Heart left ventricle (tissue), 16 donors: ENCODE results near the gene SPATA3. TPM values are rescaled to one million over a fixed set of nuclear protein-coding genes. Genes with fewer than 3 reads are reported as not detected.

ENCODE experiments used
- ATAC-seq, 4 donors: fragments of 200-7000 bp; cut with Tn5 transposase; one replicate each; pipeline ENCODE4 v1.9.1; 2020 to 2022; ENCODE audit warnings: moderate library complexity in 4 of 4, mild to moderate bottlenecking in 3 of 4, moderate number of reproducible peaks in 1 of 4
- DNase-seq, 5 donors: peaks; one replicate each; pipeline ENCODE4 v3.0.0-alpha.2; 2020
- H3K27ac ChIP-seq, 12 donors: fragments of 200-600 bp; sonication (generic) in 4 of 12; one replicate each; pipeline versions ENCODE4 v1.5.0 to v1.8.0; 2016 to 2022; ENCODE audit warnings: mild to moderate bottlenecking in 2 of 12
- H3K27me3 ChIP-seq, 9 donors: fragments of 200-600 bp; sonication (generic) in 2 of 9; one replicate each; pipeline versions ENCODE4 v1.5.1 to v1.8.0; 2016 to 2022; ENCODE audit warnings: mild to moderate bottlenecking in 3 of 9
- H3K36me3 ChIP-seq, 9 donors: fragments of 200-600 bp; sonication (generic) in 2 of 9; one replicate each; pipeline versions ENCODE4 v1.5.0 to v1.8.0; 2018 to 2022; ENCODE audit warnings: mild to moderate bottlenecking in 2 of 9
- H3K4me1 ChIP-seq, 12 donors: fragments of 200-600 bp; sonication (generic) in 4 of 12; one replicate each; pipeline versions ENCODE4 v1.5.0 to v1.8.0; 2016 to 2022; ENCODE audit warnings: mild to moderate bottlenecking in 3 of 12
- H3K4me3 ChIP-seq, 12 donors: fragments of 200-600 bp; sonication (generic) in 4 of 12; one replicate each; pipeline versions ENCODE4 v1.5.0 to v1.8.0; 2017 to 2022; ENCODE audit warnings: mild to moderate bottlenecking in 9 of 12, moderate library complexity in 4 of 12
- H3K9me3 ChIP-seq, 12 donors: fragments of 200-600 bp; sonication (generic) in 4 of 12; one replicate each; pipeline versions ENCODE4 v1.5.0 to v1.8.0; 2016 to 2022; ENCODE audit warnings: mild to moderate bottlenecking in 1 of 12
- CTCF ChIP-seq, 12 donors: fragments of 200-600 bp; sonication (generic) in 4 of 12; IDR thresholded peaks; one replicate each; pipeline versions ENCODE4 v1.5.0 to v1.8.0; 2018 to 2022; ENCODE audit warnings: antibody characterized with exemption in 12 of 12, mild to moderate bottlenecking in 5 of 12
- POLR2A ChIP-seq, 2 donors: fragments of 450-650 bp; IDR thresholded peaks; one replicate each; pipeline ENCODE4 v1.6.1; 2017; ENCODE audit warnings: antibody characterized with exemption in 2 of 2, mild to moderate bottlenecking in 2 of 2, moderate library complexity in 2 of 2
- WGBS, 4 donors: extraction: QIAGEN DNeasy Blood & Tissue Kit in 2 of 4; methylation state at CpG; one replicate each; pipeline versions ENCODE4 v1.1.5 to v1.1.7; 2013 to 2018; 5-methylcytosine and 5-hydroxymethylcytosine counted together
- intact Hi-C, 10 donors: fragments of 100-400 bp; cut with DNase I; formaldehyde crosslinking; loops; one replicate each; pipeline versions ENCODE4 v1.11.1 to v1.14.2; 2022
- polyA plus RNA-seq, 2 donors: library from polyadenylated mRNA; stranded (reverse); fragments of 200-250 nt; gene quantifications; one replicate each; pipeline ENCODE4 v1.2.3, GENCODE V29; 2013
- total RNA-seq, 9 donors: library from RNA; depleted of rRNA in 2 of 9; stranded (reverse); fragments of >200 nt in 2 of 9; fragmentation: NEBNext Ultra II Directional in 3 of 9; extraction: Animal tissue kit (Norgen Biotek cat#: 25700) in 3 of 9; gene quantifications; one replicate each; pipeline versions ENCODE4 v1.1.0 to v1.2.4, GENCODE V29; 2016 to 2023
- donor health status: ischemic (EF 13 %, LVEDD 7.1; RV severe dilation, severe dysfunction).
- donor health status: healthy with polysubstance abuse.
- donor health status: DM: no; HTN: yes; CAD: no.
- donor health status: DM: no; HTN: no; CAD: no.
- donor health status: ischemic (EF 25% LVEDD 6.9; RV normal size, moderate dysfunction).
- donor health status: ischemic (EF 25% LVEDD 5.7; RV mildly dilated, moderate dysfunction).
- donor health status: healthy.
- donor health status: DM: yes; HTN: yes; CAD: no.
- donor health status: ischemic (EF 35%, LVEDD 5.7; RV mildly dilated, moderate dysfunction).
- donor health status: nonischemic (EF 11% LVEDD 7.7; RV severe dilation, severe dysfunction).
- donor health status: DM: yes; HTN: yes; CAD: no.
- donor health status: PGD.
- donor health status: ischemic (EF 29% LVEDD 5.4; RV normal size, mild dysfunction).
- donor health status: nonischemic (EF 23%, LVEDD 6.1; RV moderate dilation, normal function).

SPATA3 gene
- total and polyA plus RNA-seq, 11 donors: not detected

GRCh38 chr2:230998882-230999281 lies 3.0 kb downstream of the SPATA3 start:
- 89 to 96% (median 94%) methylated on average over 2 of the region's 2 CpGs for WGBS, 4 donors
- no peak overlapping the region for H3K4me3 ChIP-seq
- H3K27ac ChIP-seq: no peak overlapping the region
- H3K4me1 ChIP-seq: no peaks in the 10 kb centered on the region
- ATAC-seq: no peak
- H3K27me3 ChIP-seq: peaks cover 2 to 57% (median 17%) of the 10 kb centered on the region in 9 donors
- DNase-seq: no peak
- TF ChIP-seq POLR2A (IDR thresholded peaks at IDR 0.05) (no peak), CTCF (IDR thresholded peaks at IDR 0.05) (no peak)
- no peaks in the 10 kb centered on the region for H3K36me3 ChIP-seq
- intact Hi-C loops: no loop called here
- no peaks in the 10 kb centered on the region for H3K9me3 ChIP-seq

GRCh38 chr2:230999477-230999876 lies 3.6 kb downstream of the SPATA3 start:
- 60 to 73% (median 65%) methylated on average over 4 of the region's 4 CpGs for WGBS, 4 donors
- intact Hi-C loops: no loop called here
- H3K4me1 ChIP-seq: no peaks in the 10 kb centered on the region
- H3K27me3 ChIP-seq: peaks cover 2 to 57% (median 16%) of the 10 kb centered on the region in 9 donors
- TF ChIP-seq POLR2A (IDR thresholded peaks at IDR 0.05) (no peak), CTCF (IDR thresholded peaks at IDR 0.05) (no peak)
- H3K4me3 ChIP-seq: no peak overlapping the region
- no peaks in the 10 kb centered on the region for H3K36me3 ChIP-seq
- no peak for ATAC-seq
- no peak overlapping the region for H3K27ac ChIP-seq
- no peaks in the 10 kb centered on the region for H3K9me3 ChIP-seq
- DNase-seq: no peak

- no peak for ATAC-seq
- peaks cover 2 to 50% (median 13%) of the 10 kb centered on the region in 9 donors for H3K27me3 ChIP-seq
- H3K4me1 ChIP-seq: no peaks in the 10 kb centered on the region
- DNase-seq: no peak
- no peaks in the 10 kb centered on the region for H3K9me3 ChIP-seq
- no peak overlapping the region for H3K27ac ChIP-seq
- no peaks in the 10 kb centered on the region for H3K36me3 ChIP-seq
- 29 to 57% (median 36%) methylated on average over 21 to 24 of the region's 24 CpGs for WGBS, 4 donors
- H3K4me3 ChIP-seq: no peak overlapping the region
- intact Hi-C loops: no loop called here
- TF ChIP-seq CTCF (IDR thresholded peaks at IDR 0.05) (no peak), POLR2A (IDR thresholded peaks at IDR 0.05) (no peak)
Observed at GRCh38 chr2:231000211-231000904, 4.4 kb downstream of the SPATA3 start.

GRCh38 chr2:231001036-231001435 lies 5.1 kb downstream of the SPATA3 start:
- ATAC-seq (no peak), DNase-seq (no peak)
- Histone ChIP-seq H3K9me3 (no peaks in the 10 kb centered on the region), H3K4me3 (no peak overlapping the region), H3K27me3 (peaks cover 2 to 44% (median 13%) of the 10 kb centered on the region in 9 donors), H3K36me3 (no peaks in the 10 kb centered on the region), H3K4me1 (no peaks in the 10 kb centered on the region), H3K27ac (no peak overlapping the region)
- intact Hi-C loops: no loop called here
- 71 to 89% (median 82%) methylated on average over 6 to 7 of the region's 7 CpGs for WGBS, 4 donors
- TF ChIP-seq POLR2A (IDR thresholded peaks at IDR 0.05) (no peak), CTCF (IDR thresholded peaks at IDR 0.05) (no peak)
